Tibial nerve (tissue), 4 donors: Measurements from ENCODE around the gene LIMS1. TPM values are rescaled to one million over a fixed set of nuclear protein-coding genes. Genes with fewer than 3 reads are reported as not detected.
A peak's percentile ranks its signal among the peaks of the same experiment; 100 is the strongest.

Source experiments
- DNase-seq, 2 donors: peaks; one replicate each; pipeline ENCODE4 v3.0.0-alpha.2; 2019; ENCODE audit warnings: low spot score in 2 of 2
- H3K27ac ChIP-seq, 4 donors: fragments of 200-600 bp; sonication (generic) in 3 of 4; one replicate each; pipeline ENCODE4 v1.5.1; 2017 to 2019; ENCODE audit warnings: mild to moderate bottlenecking in 1 of 4
- H3K27me3 ChIP-seq, 2 donors: fragments of 200-600 bp; sonication (generic) in 1 of 2; one replicate each; pipeline versions ENCODE4 v1.5.1 to v1.6.0; 2017 to 2019
- H3K36me3 ChIP-seq, 3 donors: fragments of 200-600 bp; sonication (generic); one replicate each; pipeline ENCODE4 v1.5.1; 2018 to 2019
- H3K4me1 ChIP-seq, 4 donors: fragments of 200-600 bp; sonication (generic) in 3 of 4; one replicate each; pipeline ENCODE4 v1.5.1; 2017 to 2019
- H3K4me3 ChIP-seq, 4 donors: fragments of 200-600 bp; sonication (generic) in 3 of 4; one replicate each; pipeline ENCODE4 v1.5.1; 2017 to 2019; ENCODE audit warnings: mild to moderate bottlenecking in 1 of 4, moderate library complexity in 1 of 4
- H3K9me3 ChIP-seq, 4 donors: fragments of 200-600 bp; sonication (generic) in 3 of 4; one replicate each; pipeline ENCODE4 v1.5.1; 2017 to 2019
- CTCF ChIP-seq, 5 experiments: fragments of 200-600 bp in 3 of 5; fragments of 450-650 bp in 2 of 5; sonication (generic) in 3 of 5; IDR thresholded peaks; one replicate each; pipeline ENCODE4 v1.5.1; 2016 to 2019; ENCODE audit warnings: antibody characterized with exemption in 5 of 5, mild to moderate bottlenecking in 3 of 5, moderate library complexity in 2 of 5
- EP300 ChIP-seq, 2 donors: sonication (generic); formaldehyde crosslinking; IDR thresholded peaks; one replicate each; pipeline ENCODE4 v1.6.1; 2017; ENCODE audit warnings: antibody characterized with exemption in 2 of 2, mild to moderate bottlenecking in 1 of 2
- POLR2A ChIP-seq, 2 donors: fragments of 450-650 bp; IDR thresholded peaks; one replicate each; pipeline ENCODE4 v1.6.1; 2017; ENCODE audit warnings: antibody characterized with exemption in 2 of 2, mild to moderate bottlenecking in 2 of 2, moderate library complexity in 2 of 2
- WGBS, 2 donors: methylation state at CpG; one replicate each; pipeline ENCODE4 v1.1.5; 2018; 5-methylcytosine and 5-hydroxymethylcytosine counted together
- total RNA-seq, 4 donors: library from RNA; depleted of rRNA; stranded (reverse); fragments of >200 nt; gene quantifications; one replicate each; pipeline ENCODE4 v1.1.0, GENCODE V29; 2016

The LIMS1 gene
- total RNA-seq, 4 donors from 2014 or later = 33.7 to 86.3 (median 49.2) TPM

- no peaks in the 10 kb centered on the region for H3K27me3 ChIP-seq
- H3K27ac ChIP-seq = no peak overlapping the region
- peaks cover 0 to 25% (median 0%) of the 10 kb centered on the region in 4 donors for H3K4me1 ChIP-seq
- no peak overlapping the region for H3K4me3 ChIP-seq
- TF ChIP-seq POLR2A (IDR thresholded peaks at IDR 0.05) (no peak), EP300 (IDR thresholded peaks at IDR 0.05) (no peak), CTCF (IDR thresholded peaks at IDR 0.05) (no peak)
- H3K36me3 ChIP-seq = no peaks in the 10 kb centered on the region
- no peak for DNase-seq
- WGBS, 2 donors = 76 to 81% methylated on average over 6 of the region's 6 CpGs
- H3K9me3 ChIP-seq = peaks cover 0 to 3% (median 0%) of the 10 kb centered on the region in 4 donors
These were observed 30.2 kb downstream of the LIMS1 start for GRCh38 chr2:108564510-108564909.

DNA sequence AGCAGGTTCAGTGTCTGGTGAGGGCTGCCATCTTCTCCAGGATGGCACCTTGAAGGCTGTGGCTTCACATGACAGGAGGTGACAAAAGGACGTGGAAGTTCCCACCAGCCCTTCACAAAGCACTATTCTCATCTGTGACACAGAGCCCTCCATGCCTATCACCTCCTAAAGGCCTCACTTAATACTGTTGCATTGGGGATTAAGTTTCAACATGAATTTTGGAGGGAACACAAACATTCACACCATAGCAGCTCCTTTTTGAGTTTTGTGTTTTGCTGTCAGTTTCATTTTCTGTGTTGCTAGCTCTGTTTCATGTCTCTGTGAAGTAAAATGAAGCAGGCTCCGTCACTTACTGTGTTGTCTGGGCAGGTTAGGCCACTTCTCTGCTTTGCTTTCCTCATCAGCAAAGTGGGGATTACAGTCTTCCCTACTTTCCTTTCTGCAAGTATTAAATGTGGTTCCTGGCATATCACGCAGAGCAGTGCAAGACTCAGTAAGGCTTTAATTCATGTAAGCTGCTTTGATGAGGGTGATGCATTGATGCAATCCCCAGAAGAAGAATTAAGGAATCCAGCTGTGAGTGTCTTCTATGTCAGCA lies 31.6 kb downstream of the LIMS1 start:
- WGBS, 2 donors = 83 to 86% methylated on average over 3 of the region's 3 CpGs
- no peak overlapping the region for H3K4me3 ChIP-seq
- no peak for DNase-seq
- no peak for TF ChIP-seq EP300 (IDR thresholded peaks at IDR 0.05)
- no peak for TF ChIP-seq CTCF (IDR thresholded peaks at IDR 0.05)
- no peak for TF ChIP-seq POLR2A (IDR thresholded peaks at IDR 0.05)
- H3K27ac ChIP-seq = no peak overlapping the region
- peaks cover 0 to 15% (median 0%) of the 10 kb centered on the region in 4 donors for H3K4me1 ChIP-seq
- no peaks in the 10 kb centered on the region for H3K36me3 ChIP-seq
- peaks cover 0 to 3% (median 0%) of the 10 kb centered on the region in 4 donors for H3K9me3 ChIP-seq
- no peaks in the 10 kb centered on the region for H3K27me3 ChIP-seq

GRCh38 chr2:108570416-108570815 lies 36.1 kb downstream of the LIMS1 start:
- Histone ChIP-seq H3K4me3 (no peak overlapping the region), H3K27ac (no peak overlapping the region), H3K36me3 (no peaks in the 10 kb centered on the region), H3K4me1 (peaks cover 0 to 37% (median 20%) of the 10 kb centered on the region in 4 donors), H3K9me3 (no peaks in the 10 kb centered on the region), H3K27me3 (peaks cover 0 to 3% of the 10 kb centered on the region in 2 donors)
- TF ChIP-seq POLR2A (IDR thresholded peaks at IDR 0.05) (no peak), CTCF (IDR thresholded peaks at IDR 0.05) (no peak), EP300 (IDR thresholded peaks at IDR 0.05) (no peak)
- no peak for DNase-seq
- 80 to 82% methylated on average over 7 of the region's 7 CpGs for WGBS, 2 donors

DNA sequence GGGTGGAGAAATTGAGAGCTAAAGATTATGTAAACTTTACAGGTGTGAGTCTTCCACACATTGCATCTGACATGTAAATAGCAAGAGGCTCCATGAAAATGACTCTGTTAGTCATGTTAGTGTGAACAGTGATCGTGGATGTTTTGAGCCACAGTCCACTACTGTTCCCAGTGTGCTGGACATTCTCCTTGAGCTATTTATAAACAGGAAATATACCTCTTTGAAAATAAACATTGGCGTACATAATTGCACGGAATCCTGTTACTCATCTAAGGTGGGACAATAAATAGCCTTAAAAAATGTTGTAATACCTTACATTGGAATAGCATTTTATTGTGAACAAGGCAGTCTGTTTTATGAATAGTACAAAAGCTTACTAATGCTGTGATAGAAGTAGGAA lies 37.0 kb downstream of the LIMS1 start:
- H3K27ac ChIP-seq = no peak overlapping the region
- no peaks in the 10 kb centered on the region for H3K36me3 ChIP-seq
- 64 to 80% methylated on average over 3 of the region's 3 CpGs for WGBS, 2 donors
- peaks cover 0 to 3% of the 10 kb centered on the region in 2 donors for H3K27me3 ChIP-seq
- TF ChIP-seq EP300 (IDR thresholded peaks at IDR 0.05) = no peak
- no peak for TF ChIP-seq CTCF (IDR thresholded peaks at IDR 0.05)
- no peak for TF ChIP-seq POLR2A (IDR thresholded peaks at IDR 0.05)
- peaks cover 0 to 39% (median 22%) of the 10 kb centered on the region in 4 donors for H3K4me1 ChIP-seq
- H3K4me3 ChIP-seq = no peak overlapping the region
- no peak for DNase-seq
- no peaks in the 10 kb centered on the region for H3K9me3 ChIP-seq

DNA sequence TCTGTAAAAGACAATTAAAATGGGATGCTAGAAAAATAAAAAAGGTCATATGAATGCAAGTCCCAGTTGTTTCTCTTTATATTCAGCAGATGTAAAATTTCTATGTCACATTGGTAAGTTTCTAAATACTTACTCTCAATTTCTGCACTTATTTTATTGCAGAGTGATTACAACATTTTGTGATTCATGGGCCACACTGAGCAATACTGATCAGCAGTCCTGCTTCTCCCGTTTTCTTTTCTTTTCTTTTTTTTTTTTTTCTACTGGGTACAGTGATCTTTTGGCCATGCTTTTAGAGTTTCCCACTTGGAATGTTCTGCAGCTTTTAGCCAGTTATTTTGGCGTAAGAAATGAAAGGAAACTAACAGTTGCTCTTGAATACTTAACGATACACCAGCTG lies 38.8 kb downstream of the LIMS1 start:
- H3K9me3 ChIP-seq = no peaks in the 10 kb centered on the region
- TF ChIP-seq EP300 (IDR thresholded peaks at IDR 0.05) (peak in 1 of 2 donors; percentile 27), POLR2A (IDR thresholded peaks at IDR 0.05) (no peak), CTCF (IDR thresholded peaks at IDR 0.05) (no peak)
- no peaks in the 10 kb centered on the region for H3K36me3 ChIP-seq
- WGBS, 2 donors = 22 to 28% methylated on average over 3 of the region's 3 CpGs
- H3K27me3 ChIP-seq = peaks cover 0 to 3% of the 10 kb centered on the region in 2 donors
- H3K4me1 ChIP-seq = peaks cover 0 to 39% (median 22%) of the 10 kb centered on the region in 4 donors
- H3K4me3 ChIP-seq = no peak overlapping the region
- peak overlapping the region in 2 of 4 donors; percentile 9 to 55 for H3K27ac ChIP-seq
- no peak for DNase-seq
